ENCODE measurements around the gene LRPPRC. TPM values are rescaled to one million over a fixed set of nuclear protein-coding genes. Genes with fewer than 3 reads are reported as not detected.

The LRPPRC gene
- total and polyA plus RNA-seq, 2 donors, result 34.8 to 52.7 TPM

DNA sequence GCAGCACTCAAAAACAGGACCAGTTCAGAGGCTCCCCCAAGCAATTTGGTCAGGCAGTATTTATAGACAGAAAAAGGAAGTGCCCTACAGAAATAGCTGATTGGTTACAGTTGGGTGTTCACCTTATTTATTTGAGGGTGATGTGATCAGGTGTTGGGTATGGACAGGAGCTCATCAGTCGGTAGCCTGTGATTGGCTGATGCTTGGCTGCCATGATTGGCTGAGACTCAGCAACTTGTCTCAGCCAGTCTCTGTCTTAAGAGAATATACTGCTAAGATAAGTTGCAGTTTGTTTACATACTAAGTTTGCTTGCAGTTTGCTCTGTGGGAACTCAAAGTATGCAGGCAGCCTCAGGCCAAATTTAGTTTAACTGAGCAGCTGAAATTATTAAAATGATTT, 147.6 kb downstream of the LRPPRC start:
- no peak overlapping the region for H3K27ac ChIP-seq (ENCODE audit: low read depth in 1 of 2, low read length in 1 of 2)
- no peak overlapping the region for H3K4me3 ChIP-seq (ENCODE audit: low read length in 2 of 2)
- no peaks in the 10 kb centered on the region for H3K36me3 ChIP-seq (ENCODE audit: control insufficient read depth in 2 of 2, insufficient read depth in 2 of 2, low read length in 1 of 2)
- no peak for DNase-seq (ENCODE audit: low read depth in 6 of 9, low spot score in 9 of 9)
- H3K27me3 ChIP-seq (ENCODE audit: control insufficient read depth in 2 of 2, insufficient read depth in 1 of 2, low read length in 1 of 2), result no peaks in the 10 kb centered on the region
- H3K4me1 ChIP-seq (ENCODE audit: control insufficient read depth in 2 of 2, insufficient read depth in 2 of 2, low read length in 2 of 2), result no peaks in the 10 kb centered on the region
- H3K9me3 ChIP-seq (ENCODE audit: control insufficient read depth in 2 of 2, insufficient read depth in 1 of 2, low read length in 1 of 2), result no peaks in the 10 kb centered on the region
- WGBS, result 93% methylated on average over 1 of the region's 1 CpG

GRCh38 chr2:43846140-43846793, 149.5 kb downstream of the LRPPRC start:
- Histone ChIP-seq H3K9me3 (ENCODE audit: control insufficient read depth in 2 of 2, insufficient read depth in 1 of 2, low read length in 1 of 2) (no peaks in the 10 kb centered on the region), H3K36me3 (ENCODE audit: control insufficient read depth in 2 of 2, insufficient read depth in 2 of 2, low read length in 1 of 2) (no peaks in the 10 kb centered on the region), H3K4me1 (ENCODE audit: control insufficient read depth in 2 of 2, insufficient read depth in 2 of 2, low read length in 2 of 2) (no peaks in the 10 kb centered on the region), H3K4me3 (ENCODE audit: low read length in 2 of 2) (no peak overlapping the region), H3K27me3 (ENCODE audit: control insufficient read depth in 2 of 2, insufficient read depth in 1 of 2, low read length in 1 of 2) (peaks cover 0 to 2% of the 10 kb centered on the region in 2 donors), H3K27ac (ENCODE audit: low read depth in 1 of 2, low read length in 1 of 2) (no peak overlapping the region)
- WGBS, result 96% methylated on average over 5 of the region's 5 CpGs
- DNase-seq (ENCODE audit: low read depth in 6 of 9, low spot score in 9 of 9), result no peak

DNA sequence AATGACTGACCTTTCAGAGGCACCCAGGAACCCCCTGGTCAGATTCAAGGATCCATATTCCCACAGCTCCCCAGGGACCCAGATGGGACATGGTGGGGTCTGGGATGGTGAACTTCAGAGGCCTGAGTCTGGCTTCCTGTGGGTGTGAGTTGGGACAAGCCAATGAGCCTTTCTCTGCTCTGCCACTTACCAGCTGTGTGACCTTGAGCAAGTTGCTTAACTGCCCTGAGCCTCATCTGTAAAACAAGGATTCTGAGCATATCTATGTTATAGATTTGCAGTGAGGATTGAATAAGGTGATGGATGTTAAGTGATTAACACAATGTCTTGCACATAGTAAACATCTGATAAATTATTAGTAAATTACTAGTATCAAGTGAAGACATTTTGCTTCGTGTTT, 150.6 kb downstream of the LRPPRC start:
- no peak for DNase-seq (ENCODE audit: low read depth in 6 of 9, low spot score in 9 of 9)
- Histone ChIP-seq H3K4me1 (ENCODE audit: control insufficient read depth in 2 of 2, insufficient read depth in 2 of 2, low read length in 2 of 2) (no peaks in the 10 kb centered on the region), H3K36me3 (ENCODE audit: control insufficient read depth in 2 of 2, insufficient read depth in 2 of 2, low read length in 1 of 2) (no peaks in the 10 kb centered on the region), H3K27me3 (ENCODE audit: control insufficient read depth in 2 of 2, insufficient read depth in 1 of 2, low read length in 1 of 2) (peaks cover 0 to 2% of the 10 kb centered on the region in 2 donors), H3K9me3 (ENCODE audit: control insufficient read depth in 2 of 2, insufficient read depth in 1 of 2, low read length in 1 of 2) (no peaks in the 10 kb centered on the region), H3K4me3 (ENCODE audit: low read length in 2 of 2) (no peak overlapping the region), H3K27ac (ENCODE audit: low read depth in 1 of 2, low read length in 1 of 2) (no peak overlapping the region)
- WGBS, result 87% methylated on average over 1 of the region's 1 CpG

- WGBS, result 93% methylated on average over 9 of the region's 9 CpGs
- no peak overlapping the region for H3K4me3 ChIP-seq (ENCODE audit: low read length in 2 of 2)
- no peak overlapping the region for H3K27ac ChIP-seq (ENCODE audit: low read depth in 1 of 2, low read length in 1 of 2)
- H3K4me1 ChIP-seq (ENCODE audit: control insufficient read depth in 2 of 2, insufficient read depth in 2 of 2, low read length in 2 of 2), result no peaks in the 10 kb centered on the region
- no peaks in the 10 kb centered on the region for H3K36me3 ChIP-seq (ENCODE audit: control insufficient read depth in 2 of 2, insufficient read depth in 2 of 2, low read length in 1 of 2)
- no peaks in the 10 kb centered on the region for H3K9me3 ChIP-seq (ENCODE audit: control insufficient read depth in 2 of 2, insufficient read depth in 1 of 2, low read length in 1 of 2)
- peaks cover 0 to 2% of the 10 kb centered on the region in 2 donors for H3K27me3 ChIP-seq (ENCODE audit: control insufficient read depth in 2 of 2, insufficient read depth in 1 of 2, low read length in 1 of 2)
- no peak for DNase-seq (ENCODE audit: low read depth in 6 of 9, low spot score in 9 of 9)
Measured at GRCh38 chr2:43842866-43843226, 152.9 kb downstream of the LRPPRC start.

- Histone ChIP-seq H3K36me3 (ENCODE audit: control insufficient read depth in 2 of 2, insufficient read depth in 2 of 2, low read length in 1 of 2) (no peaks in the 10 kb centered on the region), H3K4me3 (ENCODE audit: low read length in 2 of 2) (no peak overlapping the region), H3K9me3 (ENCODE audit: control insufficient read depth in 2 of 2, insufficient read depth in 1 of 2, low read length in 1 of 2) (no peaks in the 10 kb centered on the region), H3K27me3 (ENCODE audit: control insufficient read depth in 2 of 2, insufficient read depth in 1 of 2, low read length in 1 of 2) (peaks cover 0 to 2% of the 10 kb centered on the region in 2 donors), H3K4me1 (ENCODE audit: control insufficient read depth in 2 of 2, insufficient read depth in 2 of 2, low read length in 2 of 2) (no peaks in the 10 kb centered on the region), H3K27ac (ENCODE audit: low read depth in 1 of 2, low read length in 1 of 2) (no peak overlapping the region)
- 97% methylated on average over 14 of the region's 14 CpGs for WGBS
- DNase-seq (ENCODE audit: low read depth in 6 of 9, low spot score in 9 of 9), result no peak
Measured at GRCh38 chr2:43841949-43842865, 153.6 kb downstream of the LRPPRC start.

DNA sequence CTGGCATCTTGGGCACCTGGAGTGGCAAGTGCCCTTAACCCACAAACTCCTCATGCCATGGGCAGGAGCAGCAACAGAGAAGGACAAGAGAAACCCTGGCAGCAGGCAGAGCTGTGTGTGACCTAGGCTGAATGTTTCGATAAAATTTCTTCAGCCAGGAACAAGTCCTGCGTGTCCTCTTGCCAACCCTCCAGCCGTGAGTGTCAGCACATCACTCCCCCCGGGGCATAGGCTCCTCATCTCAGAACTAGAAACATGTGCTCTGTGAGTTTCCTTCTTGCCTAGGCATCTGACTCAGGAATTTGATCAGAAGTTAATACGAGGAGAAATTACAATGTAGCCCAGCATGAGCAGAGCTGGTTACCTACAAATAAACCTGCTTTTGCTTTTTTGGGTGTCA, 154.8 kb downstream of the LRPPRC start:
- H3K4me1 ChIP-seq (ENCODE audit: control insufficient read depth in 2 of 2, insufficient read depth in 2 of 2, low read length in 2 of 2), result no peaks in the 10 kb centered on the region
- 90% methylated on average over 5 of the region's 5 CpGs for WGBS
- no peaks in the 10 kb centered on the region for H3K36me3 ChIP-seq (ENCODE audit: control insufficient read depth in 2 of 2, insufficient read depth in 2 of 2, low read length in 1 of 2)
- no peaks in the 10 kb centered on the region for H3K9me3 ChIP-seq (ENCODE audit: control insufficient read depth in 2 of 2, insufficient read depth in 1 of 2, low read length in 1 of 2)
- no peak for DNase-seq (ENCODE audit: low read depth in 6 of 9, low spot score in 9 of 9)
- H3K4me3 ChIP-seq (ENCODE audit: low read length in 2 of 2), result no peak overlapping the region
- H3K27ac ChIP-seq (ENCODE audit: low read depth in 1 of 2, low read length in 1 of 2), result no peak overlapping the region
- H3K27me3 ChIP-seq (ENCODE audit: control insufficient read depth in 2 of 2, insufficient read depth in 1 of 2, low read length in 1 of 2), result peaks cover 0 to 2% of the 10 kb centered on the region in 2 donors

DNA sequence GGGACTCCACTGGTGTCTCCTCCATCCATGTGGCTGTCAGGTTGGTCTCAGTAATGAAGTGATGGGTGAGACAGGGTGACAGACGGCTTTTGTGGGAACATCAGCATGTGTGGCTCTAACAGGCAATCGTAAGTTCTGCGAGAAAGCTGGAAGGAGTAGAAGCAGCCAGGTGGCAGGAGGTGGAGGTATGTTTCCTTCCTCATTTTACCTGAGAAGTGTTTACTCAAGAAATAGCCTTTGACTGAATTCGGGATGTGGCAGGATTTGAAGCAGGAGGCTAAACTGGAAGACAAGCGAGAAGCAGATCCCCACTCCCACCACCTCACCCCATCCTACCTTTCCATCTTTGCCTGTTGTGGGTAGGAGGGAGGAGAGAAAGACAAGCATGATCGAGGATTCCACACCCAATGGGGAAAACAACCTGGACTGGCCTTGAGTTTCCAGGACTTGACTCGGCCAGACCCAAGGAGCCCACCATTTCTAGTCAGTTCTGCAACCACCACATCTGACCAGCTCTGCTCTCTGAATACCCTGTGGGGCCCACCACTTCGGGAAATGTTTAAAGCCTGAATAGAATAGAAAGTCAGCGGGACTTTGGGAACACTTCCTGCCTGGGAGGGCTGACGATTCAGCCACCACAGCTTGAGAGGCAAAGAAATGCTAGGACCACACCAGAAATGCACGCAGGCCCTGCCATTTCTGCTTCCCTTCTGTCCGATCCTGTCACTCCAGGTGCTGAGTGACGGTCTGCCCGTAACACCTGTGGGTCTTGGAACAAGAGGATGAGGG, 155.8 kb downstream of the LRPPRC start:
- Histone ChIP-seq H3K4me3 (ENCODE audit: low read length in 2 of 2) (no peak overlapping the region), H3K27me3 (ENCODE audit: control insufficient read depth in 2 of 2, insufficient read depth in 1 of 2, low read length in 1 of 2) (peaks cover 0 to 2% of the 10 kb centered on the region in 2 donors), H3K4me1 (ENCODE audit: control insufficient read depth in 2 of 2, insufficient read depth in 2 of 2, low read length in 2 of 2) (no peaks in the 10 kb centered on the region), H3K36me3 (ENCODE audit: control insufficient read depth in 2 of 2, insufficient read depth in 2 of 2, low read length in 1 of 2) (no peaks in the 10 kb centered on the region), H3K9me3 (ENCODE audit: control insufficient read depth in 2 of 2, insufficient read depth in 1 of 2, low read length in 1 of 2) (no peaks in the 10 kb centered on the region), H3K27ac (ENCODE audit: low read depth in 1 of 2, low read length in 1 of 2) (no peak overlapping the region)
- DNase-seq (ENCODE audit: low read depth in 6 of 9, low spot score in 9 of 9), result no peak
- 89% methylated on average over 14 of the region's 14 CpGs for WGBS

DNA sequence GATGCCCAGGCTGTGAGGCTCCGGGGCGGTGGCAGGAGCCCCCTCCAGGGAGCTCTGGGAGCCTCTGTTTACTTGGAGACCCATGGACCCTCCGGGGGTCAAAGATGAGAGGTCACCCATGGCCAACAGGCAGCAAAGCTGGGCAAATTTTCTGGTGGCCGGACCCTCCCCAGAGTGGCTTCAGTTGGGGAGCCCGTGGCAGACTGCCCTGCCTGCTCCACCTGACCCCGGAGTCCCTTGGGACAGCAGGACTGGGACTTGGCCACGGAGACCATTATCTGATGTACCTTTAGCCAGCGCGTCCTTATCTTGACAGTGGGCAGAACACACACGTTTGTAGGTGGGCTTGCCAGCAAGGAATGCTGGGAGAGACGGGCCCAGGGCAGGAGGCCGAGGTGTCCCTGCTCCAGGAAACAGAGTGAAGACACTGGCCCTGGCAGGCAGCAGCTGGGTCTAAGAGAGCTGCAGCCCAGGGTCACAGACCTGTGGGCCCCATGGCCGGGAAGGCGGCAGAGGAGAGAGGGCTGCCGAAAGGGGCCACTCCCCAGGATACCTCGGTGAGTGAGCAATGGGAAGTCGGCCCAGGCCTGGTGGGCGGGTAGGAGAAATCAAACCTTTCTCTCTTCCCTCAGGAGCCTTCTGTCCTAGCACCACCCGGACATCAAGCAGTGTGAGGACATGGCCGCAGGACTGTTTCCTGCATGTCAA, 157.1 kb downstream of the LRPPRC start, which contains the start of the genes ABCG5 and ABCG8:
Gene ABCG5, minus strand, starts transcription at position 280 of the 708 bp plus-strand sequence. Its CDS starts 160 bp downstream, at position 120.
Gene ABCG8, plus strand, starts transcription at position 412 of the 708 bp plus-strand sequence. Its CDS starts 83 bp downstream, at position 495.
- no peaks in the 10 kb centered on the region for H3K9me3 ChIP-seq (ENCODE audit: control insufficient read depth in 2 of 2, insufficient read depth in 1 of 2, low read length in 1 of 2)
- DNase-seq (ENCODE audit: low read depth in 6 of 9, low spot score in 9 of 9), result no peak
- WGBS, result 94% methylated on average over 20 of the region's 20 CpGs
- H3K4me1 ChIP-seq (ENCODE audit: control insufficient read depth in 2 of 2, insufficient read depth in 2 of 2, low read length in 2 of 2), result no peaks in the 10 kb centered on the region
- H3K27ac ChIP-seq (ENCODE audit: low read depth in 1 of 2, low read length in 1 of 2), result no peak within 1 kb of the TSS
- H3K36me3 ChIP-seq (ENCODE audit: control insufficient read depth in 2 of 2, insufficient read depth in 2 of 2, low read length in 1 of 2), result no peaks in the 10 kb centered on the region
- H3K4me3 ChIP-seq (ENCODE audit: low read length in 2 of 2), result no peak within 1 kb of the TSS
- H3K27me3 ChIP-seq (ENCODE audit: control insufficient read depth in 2 of 2, insufficient read depth in 1 of 2, low read length in 1 of 2), result peaks cover 0 to 2% of the 10 kb centered on the region in 2 donors
